Liver (tissue), 9 donors: Measurements from ENCODE around the gene OPA3. TPM values are rescaled to one million over a fixed set of nuclear protein-coding genes. Genes with fewer than 3 reads are reported as not detected.

Experiments used
- DNase-seq: peaks from one replicate; pipeline ENCODE4 v3.0.0-alpha.2; 2017; ENCODE audit warnings: low spot score
- H3K27ac ChIP-seq, 2 donors: one replicate each; pipeline ENCODE4 v1.7.0; 2013; ENCODE audit warnings: inconsistent platforms in 2 of 2, low read length in 2 of 2, control low read depth in 1 of 2, low read depth in 1 of 2, mild to moderate bottlenecking in 1 of 2
- H3K27me3 ChIP-seq, 4 donors: one replicate each; pipeline versions ENCODE4 v1.6.1 to v1.7.0; 2013; ENCODE audit warnings: low read length in 3 of 4, inconsistent platforms in 1 of 4, mild to moderate bottlenecking in 1 of 4, moderate library complexity in 1 of 4; ENCODE audit not compliant: control insufficient read depth in 4 of 4, insufficient read depth in 4 of 4
- H3K36me3 ChIP-seq, 4 donors: one replicate each; pipeline versions ENCODE4 v1.6.1 to v1.7.0; 2013; ENCODE audit warnings: low read length in 3 of 4, mild to moderate bottlenecking in 3 of 4, low read depth in 1 of 4, moderate library complexity in 1 of 4; ENCODE audit not compliant: control insufficient read depth in 4 of 4, insufficient read depth in 3 of 4
- H3K4me1 ChIP-seq, 4 donors: one replicate each; pipeline versions ENCODE4 v1.6.1 to v1.7.0; 2013; ENCODE audit warnings: low read length in 3 of 4, mild to moderate bottlenecking in 3 of 4, moderate library complexity in 1 of 4; ENCODE audit not compliant: control insufficient read depth in 4 of 4, insufficient read depth in 4 of 4
- H3K4me3 ChIP-seq, 3 donors: one replicate each; pipeline versions ENCODE4 v1.6.1 to v1.7.0; 2013; ENCODE audit warnings: low read length in 3 of 3, control low read depth in 1 of 3, low read depth in 1 of 3, mild to moderate bottlenecking in 1 of 3
- H3K9ac ChIP-seq, 2 donors: one replicate each; pipeline ENCODE4 v1.7.0; 2013; ENCODE audit warnings: low read length in 2 of 2, mild to moderate bottlenecking in 2 of 2, moderate library complexity in 2 of 2, control low read depth in 1 of 2, low read depth in 1 of 2
- H3K9me3 ChIP-seq, 4 donors: one replicate each; pipeline versions ENCODE4 v1.6.1 to v1.7.0; 2013; ENCODE audit warnings: low read length in 3 of 4; ENCODE audit not compliant: control insufficient read depth in 4 of 4
- ATF3 ChIP-seq: IDR thresholded peaks from 2 replicates; pipeline ENCODE4 v1.6.1; 2016; ENCODE audit warnings: antibody characterized with exemption
- CTCF ChIP-seq: fragments of 150-350 bp; IDR thresholded peaks from 2 replicates; pipeline ENCODE4 v1.5.1; 2017; ENCODE audit warnings: improper control_type of control experiment, low read depth, low read length; ENCODE audit not compliant: missing input control
- EGR1 ChIP-seq, 2 donors: IDR thresholded peaks; 2 replicates each; pipeline ENCODE4 v1.6.1; 2016 to 2018; ENCODE audit warnings: antibody characterized with exemption in 2 of 2, low read depth in 2 of 2
- FOXA2 ChIP-seq: IDR thresholded peaks from 2 replicates; pipeline ENCODE4 v1.6.1; 2016; ENCODE audit warnings: antibody characterized with exemption
- GABPA ChIP-seq, 2 donors: IDR thresholded peaks in 1 of 2; conservative IDR thresholded peaks in 1 of 2; 2 replicates each; pipeline ENCODE4 v1.6.1; 2016; ENCODE audit warnings: antibody characterized with exemption in 2 of 2, mild to moderate bottlenecking in 1 of 2, moderate library complexity in 1 of 2
- HNF4A ChIP-seq, 2 donors: conservative IDR thresholded peaks; 2 replicates each; pipeline ENCODE4 v1.6.1; 2016; ENCODE audit warnings: antibody characterized with exemption in 2 of 2, mild to moderate bottlenecking in 2 of 2
- HNF4G ChIP-seq: IDR thresholded peaks from 2 replicates; pipeline ENCODE4 v1.6.1; 2016; ENCODE audit warnings: antibody characterized with exemption
- JUND ChIP-seq, 2 donors: IDR thresholded peaks; 2 replicates each; pipeline ENCODE4 v1.6.1; 2016; ENCODE audit warnings: antibody characterized with exemption in 2 of 2
- NR2F2 ChIP-seq: IDR thresholded peaks from 2 replicates; pipeline ENCODE4 v1.6.1; 2016; ENCODE audit warnings: antibody characterized with exemption
- RAD21 ChIP-seq, 2 donors: IDR thresholded peaks; 2 replicates each; pipeline ENCODE4 v1.6.1; 2016; ENCODE audit warnings: antibody characterized with exemption in 2 of 2, mild to moderate bottlenecking in 2 of 2
- RXRA ChIP-seq, 2 donors: IDR thresholded peaks; 2 replicates each; pipeline ENCODE4 v1.6.1; 2017 to 2018; ENCODE audit warnings: antibody characterized with exemption in 2 of 2, mild to moderate bottlenecking in 1 of 2
- YY1 ChIP-seq: IDR thresholded peaks from 2 replicates; pipeline ENCODE4 v1.6.1; 2016; ENCODE audit warnings: antibody characterized with exemption, mild to moderate bottlenecking
- ZBTB33 ChIP-seq: IDR thresholded peaks from 2 replicates; pipeline ENCODE4 v1.6.1; 2016; ENCODE audit warnings: antibody characterized with exemption
- whole genome bisulfite sequencing: extraction: QIAGEN DNeasy Blood & Tissue Kit; methylation state at CpG from one replicate; pipeline ENCODE4 v1.1.7; 2013; 5-methylcytosine and 5-hydroxymethylcytosine counted together
- polyA plus RNA-seq, 2 donors: library from polyadenylated mRNA; stranded (reverse) in 1 of 2; unstranded in 1 of 2; fragments of 200-250 nt in 1 of 2; fragments of >200 nt in 1 of 2; fragmentation: Nextera tagmentation in 1 of 2; extraction: Ambion mirVana in 1 of 2; gene quantifications; one replicate each; pipeline versions ENCODE4 v1.2.1 to v1.2.3, GENCODE V29; 2013 to 2015
- total RNA-seq, 2 donors: library from RNA; depleted of rRNA; stranded (reverse); fragments of >200 nt; gene quantifications; one replicate each; pipeline ENCODE4 v1.2.3, GENCODE V29; 2014
- donor health status: healthy.
- donor health status: healthy.
- donor health status: healthy.
- donor health status: healthy.
- donor health status: healthy.

OPA3 gene
- total and polyA plus RNA-seq, 4 donors = 3.8 to 9.4 (median 6.2) TPM

GRCh38 chr19:45560686-45561085 is 23.9 kb downstream of the OPA3 start:
- Histone ChIP-seq H3K27me3 (no peaks in the 10 kb centered on the region), H3K9me3 (no peaks in the 10 kb centered on the region), H3K36me3 (no peaks in the 10 kb centered on the region), H3K27ac (no peak overlapping the region), H3K4me3 (no peak overlapping the region), H3K4me1 (no peaks in the 10 kb centered on the region), H3K9ac (no peak overlapping the region)
- no peak for TF ChIP-seq YY1
- no peak for DNase-seq
- WGBS = 87% methylated on average over 11 of the region's 11 CpGs

- Histone ChIP-seq H3K36me3 (no peaks in the 10 kb centered on the region), H3K27me3 (no peaks in the 10 kb centered on the region), H3K9ac (no peak overlapping the region), H3K27ac (no peak overlapping the region), H3K4me1 (no peaks in the 10 kb centered on the region), H3K4me3 (no peak overlapping the region), H3K9me3 (no peaks in the 10 kb centered on the region)
- DNase-seq = no peak
- 85% methylated on average over 5 of the region's 5 CpGs for WGBS
- TF ChIP-seq ZBTB33 (no peak), GABPA (IDR thresholded peaks at IDR 0.05 in 1 of 2, conservative IDR thresholded peaks at IDR 0.05 in 1 of 2) (no peak), RXRA (IDR thresholded peaks at IDR 0.05) (no peak), FOXA2 (no peak), YY1 (no peak), EGR1 (IDR thresholded peaks at IDR 0.05; ENCODE audit: low read depth in 2 of 2) (no peak), CTCF (no peak), ATF3 (no peak)
These were observed 24.6 kb downstream of the OPA3 start for GRCh38 chr19:45560038-45560437.

- TF ChIP-seq EGR1 (IDR thresholded peaks at IDR 0.05; ENCODE audit: low read depth in 2 of 2) (no peak), HNF4A (conservative IDR thresholded peaks at IDR 0.05) (no peak), JUND (IDR thresholded peaks at IDR 0.05) (no peak), ZBTB33 (no peak), GABPA (IDR thresholded peaks at IDR 0.05 in 1 of 2, conservative IDR thresholded peaks at IDR 0.05 in 1 of 2) (no peak), RAD21 (IDR thresholded peaks at IDR 0.05) (peak; percentile 66 to 75), FOXA2 (no peak), CTCF (peak; percentile 41), HNF4G (no peak), NR2F2 (no peak)
- Histone ChIP-seq H3K36me3 (peaks cover 0 to 2% (median under 1%) of the 10 kb centered on the region in 4 donors), H3K9me3 (no peaks in the 10 kb centered on the region), H3K27ac (no peak overlapping the region), H3K27me3 (no peaks in the 10 kb centered on the region), H3K4me1 (no peaks in the 10 kb centered on the region), H3K9ac (no peak overlapping the region), H3K4me3 (no peak overlapping the region)
- WGBS = 77% methylated on average over 10 of the region's 10 CpGs
- peak; percentile 48 for DNase-seq
These were observed 26.2 kb downstream of the OPA3 start for GRCh38 chr19:45558399-45558878.
